Omental fat pad (tissue), 4 donors: ENCODE measurements around the gene HNRNPLL. TPM values are rescaled to one million over a fixed set of nuclear protein-coding genes. Genes with fewer than 3 reads are reported as not detected.
"Not testable (repeated sequence)": the region's sequence is repeated elsewhere in the genome, so short reads cannot be mapped to it uniquely, and the experiment has no call there.

Experiments used
- ATAC-seq: fragments of 150-250 bp; one replicate; pipeline ENCODE4 v1.9.1; 2016; ENCODE audit warnings: mild to moderate bottlenecking, moderate library complexity; ENCODE audit not compliant: low FRiP score
- DNase-seq: peaks from one replicate; pipeline ENCODE4 v3.0.0-alpha.2; 2019; ENCODE audit warnings: low spot score
- total RNA-seq, 4 donors: library from RNA; depleted of rRNA; stranded (reverse); fragments of >200 nt; gene quantifications; one replicate each; pipeline ENCODE4 v1.1.0, GENCODE V29; 2016
- TF ChIP-seq, protein P1 (sequence below), 3 donors: fragments of 450-650 bp; IDR thresholded peaks; one replicate each; pipeline ENCODE4 v1.5.1; 2016 to 2017; ENCODE audit warnings: antibody characterized with exemption in 3 of 3, mild to moderate bottlenecking in 3 of 3, moderate library complexity in 2 of 3

Gene HNRNPLL
- total RNA-seq, 4 donors from 2014 or later: 32.3 to 41.6 (median 36.4) TPM

DNA sequence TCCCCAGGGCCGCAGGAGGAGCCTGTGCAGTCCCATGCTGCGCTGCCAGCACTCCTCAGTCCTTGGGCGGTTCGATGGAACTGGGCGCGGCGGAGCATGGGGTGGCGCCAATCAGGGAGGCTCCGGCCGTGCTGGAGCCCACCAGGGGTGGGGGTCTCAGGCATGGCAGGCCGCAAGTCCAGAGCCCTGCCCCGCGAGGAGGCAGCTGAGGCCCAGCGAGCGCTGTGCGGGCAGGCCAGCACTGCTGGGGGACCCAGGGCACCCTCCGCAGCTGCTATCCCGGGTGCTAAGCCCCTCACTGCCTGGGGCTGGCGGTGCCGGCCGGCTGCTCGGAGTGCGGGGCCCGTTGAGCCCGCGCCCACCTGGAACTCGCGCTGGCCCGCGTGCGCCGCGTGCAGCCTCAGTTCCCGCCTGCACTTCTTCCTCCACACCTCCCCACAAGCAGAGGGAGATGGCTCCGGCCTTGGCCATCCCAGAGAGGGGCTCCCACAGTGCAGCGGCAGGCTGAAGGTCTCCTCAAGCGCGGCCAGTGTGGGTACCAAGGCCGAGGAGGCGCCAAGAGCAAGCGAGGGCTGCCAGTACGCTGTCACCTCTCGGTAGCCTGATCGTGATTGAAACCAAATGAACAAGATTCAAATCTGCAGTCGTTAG, 40.4 kb upstream of the HNRNPLL start:
- TF ChIP-seq, protein P1, sequence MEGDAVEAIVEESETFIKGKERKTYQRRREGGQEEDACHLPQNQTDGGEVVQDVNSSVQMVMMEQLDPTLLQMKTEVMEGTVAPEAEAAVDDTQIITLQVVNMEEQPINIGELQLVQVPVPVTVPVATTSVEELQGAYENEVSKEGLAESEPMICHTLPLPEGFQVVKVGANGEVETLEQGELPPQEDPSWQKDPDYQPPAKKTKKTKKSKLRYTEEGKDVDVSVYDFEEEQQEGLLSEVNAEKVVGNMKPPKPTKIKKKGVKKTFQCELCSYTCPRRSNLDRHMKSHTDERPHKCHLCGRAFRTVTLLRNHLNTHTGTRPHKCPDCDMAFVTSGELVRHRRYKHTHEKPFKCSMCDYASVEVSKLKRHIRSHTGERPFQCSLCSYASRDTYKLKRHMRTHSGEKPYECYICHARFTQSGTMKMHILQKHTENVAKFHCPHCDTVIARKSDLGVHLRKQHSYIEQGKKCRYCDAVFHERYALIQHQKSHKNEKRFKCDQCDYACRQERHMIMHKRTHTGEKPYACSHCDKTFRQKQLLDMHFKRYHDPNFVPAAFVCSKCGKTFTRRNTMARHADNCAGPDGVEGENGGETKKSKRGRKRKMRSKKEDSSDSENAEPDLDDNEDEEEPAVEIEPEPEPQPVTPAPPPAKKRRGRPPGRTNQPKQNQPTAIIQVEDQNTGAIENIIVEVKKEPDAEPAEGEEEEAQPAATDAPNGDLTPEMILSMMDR (IDR thresholded peaks at IDR 0.05): no peak
- DNase-seq (no peak), ATAC-seq (no peak)

DNA sequence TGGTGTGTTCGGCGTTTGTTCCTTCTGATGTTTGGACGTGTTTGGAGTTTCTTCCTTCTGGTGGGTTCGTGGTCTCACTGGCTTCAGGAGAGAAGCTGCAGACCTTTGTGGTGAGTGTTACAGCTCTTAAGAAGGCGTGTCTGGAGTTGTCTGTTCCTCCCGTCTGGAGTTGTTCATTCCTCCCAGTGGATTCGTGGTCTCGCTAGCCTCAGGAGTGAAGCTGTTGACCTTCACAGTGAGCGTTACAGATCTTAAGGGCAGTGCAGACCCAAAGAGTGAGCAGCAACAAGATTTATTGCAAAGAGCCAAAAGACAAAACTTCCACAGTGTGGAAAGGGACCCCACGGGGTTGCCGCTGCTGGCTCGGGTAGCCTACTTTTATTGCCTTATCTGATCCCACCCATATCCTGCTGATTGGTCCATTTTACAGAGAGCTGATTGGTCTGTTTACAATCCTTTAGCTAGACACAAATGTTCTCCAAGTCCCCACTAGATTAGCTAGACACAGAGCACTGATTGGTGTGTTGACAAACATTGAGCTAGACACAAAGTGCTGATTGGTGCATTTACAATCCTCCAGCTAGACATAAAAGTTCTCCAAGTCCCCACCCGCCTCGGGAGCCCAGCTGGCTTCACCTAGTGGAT, 39.8 kb upstream of the HNRNPLL start:
- ATAC-seq, DNase-seq: not testable (repeated sequence)

DNA sequence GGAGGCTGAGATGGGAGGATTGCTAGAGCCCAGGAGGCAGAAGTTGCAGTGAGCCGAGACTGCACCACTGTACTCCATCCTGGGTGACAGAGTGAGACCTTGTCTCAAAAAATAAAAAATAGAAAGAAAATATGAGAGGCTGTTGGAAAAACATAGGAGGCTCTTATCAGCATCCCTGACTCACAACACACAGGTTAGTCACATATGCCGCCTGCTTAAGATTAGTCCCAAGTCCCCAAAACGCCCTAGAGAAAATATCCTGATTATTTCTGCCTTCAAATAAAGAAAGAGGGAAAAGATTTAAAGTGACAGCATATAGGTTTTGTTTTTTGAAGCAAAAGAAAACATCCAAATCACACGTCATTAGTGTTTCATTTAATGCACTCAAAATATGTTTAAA, 33.3 kb upstream of the HNRNPLL start:
- no peak for DNase-seq
- TF ChIP-seq, protein P1 (IDR thresholded peaks at IDR 0.05): no peak
- no peak for ATAC-seq

DNA sequence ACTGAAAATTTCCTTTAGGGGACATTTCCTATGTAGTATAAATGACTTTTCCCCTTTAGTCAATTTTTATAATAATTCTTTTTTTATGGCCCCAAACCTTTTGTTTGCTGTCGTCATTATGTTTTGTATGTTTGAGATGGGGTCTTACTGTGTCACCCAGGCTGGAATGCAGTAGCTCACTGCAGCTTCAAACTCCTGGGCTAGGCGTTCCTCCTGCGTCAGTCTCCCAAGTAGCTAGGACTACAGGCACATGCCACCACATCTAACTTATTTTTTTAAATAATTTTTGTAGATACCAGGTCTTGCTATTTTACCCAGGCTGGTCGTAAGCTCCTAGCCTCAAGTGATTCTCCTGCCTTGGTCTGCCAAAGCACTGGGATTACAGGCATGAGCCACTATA, 32.4 kb upstream of the HNRNPLL start:
- ATAC-seq: no peak
- DNase-seq: no peak
- TF ChIP-seq, protein P1 (IDR thresholded peaks at IDR 0.05): no peak

DNA sequence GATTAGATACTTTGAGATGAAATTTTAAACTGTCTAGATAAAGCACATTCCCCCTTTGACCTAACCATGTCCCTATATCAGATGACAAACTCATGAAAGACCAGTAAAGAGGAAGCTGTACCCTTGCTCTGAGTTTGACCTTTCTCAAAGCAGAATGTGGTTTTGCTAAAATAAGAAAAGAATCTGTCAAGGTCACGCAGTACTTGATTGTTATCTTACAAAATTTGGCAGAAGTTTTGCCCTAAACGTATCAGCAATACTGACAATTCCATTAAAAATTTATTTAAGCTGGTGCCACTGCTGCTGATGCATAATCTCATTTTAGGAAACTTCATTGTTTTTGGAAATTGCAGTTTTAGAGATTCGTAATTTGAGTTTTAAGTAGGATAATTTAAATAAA, 32.0 kb upstream of the HNRNPLL start:
- no peak for DNase-seq
- no peak for ATAC-seq
- TF ChIP-seq, protein P1 (IDR thresholded peaks at IDR 0.05): no peak

DNA sequence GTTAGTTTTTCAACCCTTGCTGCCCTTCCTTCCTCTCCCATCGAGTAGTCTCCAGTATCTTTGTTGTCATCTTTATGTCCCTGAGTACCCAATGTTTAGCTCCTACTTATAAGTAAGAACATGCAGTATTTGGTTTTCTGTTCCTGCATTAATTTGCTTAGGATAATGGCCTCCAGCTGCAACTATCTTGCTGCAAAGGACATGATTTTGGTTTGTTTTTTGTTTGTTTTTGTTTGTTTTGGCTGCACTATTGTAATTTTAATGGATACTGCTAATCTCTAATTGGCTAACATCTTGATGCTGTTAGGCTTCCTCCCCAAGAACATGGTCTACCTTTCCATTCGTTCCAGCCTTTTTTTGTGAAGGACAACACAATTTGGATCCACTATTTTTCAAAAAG, 31.2 kb upstream of the HNRNPLL start:
- no peak for DNase-seq
- TF ChIP-seq, protein P1 (IDR thresholded peaks at IDR 0.05): no peak
- no peak for ATAC-seq

DNA sequence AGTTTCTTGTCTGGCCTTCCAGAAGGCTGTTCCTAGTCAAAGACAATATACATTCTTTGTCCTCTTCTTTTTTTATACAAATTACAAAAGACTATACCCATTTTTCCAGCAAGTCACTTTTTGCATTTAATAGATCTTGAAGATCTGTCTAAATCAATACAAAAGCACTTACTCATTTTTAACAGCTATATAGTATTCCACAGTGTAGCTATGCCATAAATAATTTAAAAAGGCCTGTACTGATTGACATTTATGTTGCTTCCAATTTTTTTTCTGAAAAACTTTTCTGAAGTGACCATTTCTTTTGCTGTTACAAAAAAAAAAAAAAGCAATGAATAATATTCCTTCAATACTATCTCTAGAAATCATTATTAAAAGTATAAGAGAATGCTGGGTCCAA, 30.3 kb upstream of the HNRNPLL start:
- ATAC-seq (no peak), DNase-seq (no peak)
- TF ChIP-seq, protein P1 (IDR thresholded peaks at IDR 0.05): no peak
